Fibroblast of skin of right biceps (primary cell): ENCODE measurements around the gene CTH.
"Not testable (repeated sequence)": the region's sequence is repeated elsewhere in the genome, so short reads cannot be mapped to it uniquely, and the experiment has no call there.

Source experiments
- DNase-seq: peaks from one replicate; pipeline ENCODE4 v3.0.0-alpha.2; 2013

The CTH gene

DNA sequence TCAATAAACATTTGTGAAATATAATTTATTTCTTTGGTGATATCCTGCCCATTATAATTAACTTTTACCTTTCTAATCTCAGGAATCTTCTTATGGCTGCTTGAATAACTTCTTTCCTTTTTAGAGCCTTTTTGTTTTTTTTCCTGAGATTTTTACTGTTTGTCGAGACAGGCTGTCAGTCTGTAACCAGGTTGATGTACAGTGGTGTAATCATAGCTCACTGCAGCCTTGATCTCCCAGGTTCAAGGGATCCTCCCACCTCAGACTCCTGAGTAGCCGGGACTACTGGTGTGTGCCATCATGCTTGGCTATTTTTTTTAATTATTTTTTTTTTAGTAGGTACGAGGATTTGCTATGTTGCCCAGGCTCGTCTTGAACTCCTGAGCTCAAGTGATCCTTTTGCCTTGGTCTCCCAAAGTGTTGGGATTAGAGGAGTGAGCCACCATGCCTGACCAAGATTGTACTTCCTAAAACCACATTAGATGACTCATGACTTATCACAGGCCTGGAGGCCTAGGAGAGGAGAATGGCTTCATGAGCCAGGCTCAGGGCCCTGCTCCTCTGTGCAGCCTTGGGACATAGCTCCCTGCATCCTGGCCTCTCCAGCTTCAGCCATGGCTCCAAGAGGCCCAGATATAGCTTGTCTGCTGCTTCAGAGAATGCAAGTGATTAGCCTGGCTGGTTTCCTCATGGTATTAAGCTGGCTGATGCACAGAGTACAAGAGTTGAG is 48.6 kb downstream of the CTH start:
- peak; percentile 61 for DNase-seq

DNA sequence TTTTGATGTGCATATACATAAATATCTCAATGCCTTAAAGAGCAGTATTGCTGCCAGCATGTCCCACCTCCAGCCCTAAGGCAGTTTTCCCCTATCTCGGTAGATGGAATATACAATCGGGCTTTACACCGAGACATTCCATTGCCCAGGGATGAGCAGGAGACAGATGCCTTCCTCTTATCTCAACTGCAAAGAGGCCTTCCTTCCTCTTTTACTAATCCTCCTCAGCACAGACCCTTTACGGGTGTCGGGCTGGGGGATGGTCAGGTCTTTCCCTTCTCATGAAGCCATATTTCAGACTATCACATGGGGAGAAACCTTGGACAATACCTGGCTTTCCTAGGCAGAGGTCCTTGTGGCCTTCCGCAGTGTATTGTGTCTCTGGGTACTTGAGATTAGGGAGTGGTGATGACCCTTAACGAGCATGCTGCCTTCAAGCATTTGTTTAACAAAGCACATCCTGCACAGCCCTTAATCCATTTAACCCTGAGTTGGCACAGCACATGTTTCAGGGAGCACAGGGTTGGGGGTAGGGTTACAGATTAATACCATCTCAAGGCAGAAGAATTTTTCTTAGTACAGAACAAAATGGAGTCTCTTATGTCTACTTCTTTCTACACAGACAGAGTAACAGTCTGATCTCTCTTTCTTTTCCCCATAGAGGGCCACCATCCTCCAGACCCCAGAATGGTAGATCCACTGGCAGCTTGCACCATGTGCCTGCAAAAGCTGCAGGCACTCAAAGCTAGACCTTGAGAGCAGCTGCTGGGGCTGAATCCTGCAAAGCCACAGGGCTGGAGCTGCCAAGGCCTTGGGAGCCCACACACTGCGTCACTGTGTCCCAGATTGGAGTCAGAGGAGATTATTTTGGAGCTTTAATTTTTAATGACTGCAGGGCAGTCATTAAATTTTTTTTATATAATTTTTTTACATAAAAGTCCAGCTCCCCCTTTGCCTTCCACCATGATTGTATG is 50.0 kb downstream of the CTH start:
- DNase-seq, result not testable (repeated sequence)

DNA sequence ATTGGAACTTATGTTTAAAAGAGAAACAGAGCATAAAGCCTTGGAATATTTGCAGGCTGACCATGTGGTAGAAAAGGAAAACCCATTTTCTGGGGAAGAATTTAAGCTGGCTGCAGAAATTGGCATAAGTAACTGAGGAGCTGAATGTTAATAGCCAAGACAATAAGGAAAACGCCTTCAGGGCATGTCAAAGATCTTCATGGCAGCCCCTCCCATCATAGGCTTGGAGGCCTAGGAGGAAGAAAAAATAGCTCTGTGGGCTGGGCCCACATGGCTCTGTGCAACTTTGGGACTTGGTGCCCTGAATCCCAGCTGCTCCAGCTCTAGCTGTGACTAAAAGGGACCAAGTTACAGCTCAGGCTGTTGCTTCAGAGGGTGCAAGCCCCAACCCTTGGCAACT is 51.5 kb downstream of the CTH start:
- no peak for DNase-seq

DNA sequence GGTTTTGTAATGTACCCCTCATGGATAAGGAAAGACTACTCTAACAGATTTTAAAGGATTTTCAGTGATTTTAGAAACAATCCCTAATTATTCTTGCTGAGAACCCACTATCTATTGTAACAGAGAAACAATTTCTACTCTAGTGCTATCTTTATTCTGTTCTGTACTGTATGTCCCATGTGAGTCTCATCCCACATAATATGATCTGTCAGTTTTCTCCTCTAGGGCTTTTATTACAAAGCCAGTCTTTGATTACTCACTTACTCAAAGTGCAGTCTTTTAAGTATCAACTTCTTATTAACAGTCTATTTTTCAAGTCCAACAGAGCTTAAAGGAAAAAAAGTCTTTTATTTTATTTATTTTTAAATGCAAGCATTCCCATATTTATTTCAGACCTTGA is 54.8 kb downstream of the CTH start:
- DNase-seq, result no peak

DNA sequence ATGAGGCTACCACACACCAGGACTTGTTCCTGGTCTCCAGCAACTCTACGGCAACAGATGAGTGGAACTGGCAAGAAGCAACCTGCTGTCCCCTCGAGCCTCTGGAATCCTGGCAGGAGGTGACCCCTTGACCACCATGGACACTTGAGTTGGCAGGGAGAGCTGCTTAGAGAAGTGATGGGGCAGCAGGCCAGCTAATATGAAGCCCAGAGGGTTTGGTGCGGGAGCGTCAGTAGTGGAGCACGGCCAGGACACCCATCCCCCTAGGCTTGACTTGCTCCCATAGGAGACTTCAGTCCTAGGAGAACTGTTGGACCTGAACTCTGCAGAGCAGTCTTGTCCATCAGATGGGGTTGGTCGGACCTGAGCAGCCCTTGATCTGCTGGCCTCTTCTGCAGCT is 56.5 kb downstream of the CTH start:
- no peak for DNase-seq

DNA sequence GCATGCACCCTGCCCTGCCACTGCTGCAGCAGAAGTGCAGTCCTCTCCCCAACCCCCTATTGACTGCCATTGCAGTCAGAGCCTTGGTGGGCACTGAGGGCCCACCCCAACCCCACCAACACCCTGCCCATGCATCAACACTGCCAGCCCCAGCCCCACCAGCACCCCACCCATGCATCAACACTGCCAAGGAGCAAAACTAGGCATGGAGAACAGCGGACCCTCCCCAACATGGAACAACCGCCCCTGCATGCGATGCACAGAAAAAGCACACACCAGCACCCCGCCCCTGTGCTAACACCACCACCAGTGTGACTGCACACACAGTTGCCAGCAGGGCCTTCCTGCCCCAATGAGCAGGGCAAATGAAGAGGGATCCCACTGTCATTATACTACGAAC is 57.1 kb downstream of the CTH start:
- DNase-seq, result no peak

DNA sequence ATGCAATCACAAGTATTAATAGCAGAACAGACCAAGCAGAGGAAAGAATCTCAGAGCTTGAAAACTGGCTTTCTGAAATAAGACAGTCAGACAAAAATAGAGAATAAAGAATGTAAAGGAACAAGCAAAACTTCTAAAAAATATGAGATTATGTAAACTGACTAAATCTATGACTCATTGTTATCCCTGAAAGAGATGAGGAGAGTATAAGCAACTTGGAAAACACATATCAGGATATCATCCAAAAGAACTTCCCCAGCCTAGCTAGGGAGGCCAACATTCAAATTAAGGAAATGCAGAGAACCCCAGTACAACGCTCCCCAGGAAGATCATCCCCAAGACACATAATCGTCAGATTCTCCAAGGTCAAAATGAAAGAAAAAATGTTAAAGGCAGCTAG is 58.1 kb downstream of the CTH start:
- not testable (repeated sequence) for DNase-seq

DNA sequence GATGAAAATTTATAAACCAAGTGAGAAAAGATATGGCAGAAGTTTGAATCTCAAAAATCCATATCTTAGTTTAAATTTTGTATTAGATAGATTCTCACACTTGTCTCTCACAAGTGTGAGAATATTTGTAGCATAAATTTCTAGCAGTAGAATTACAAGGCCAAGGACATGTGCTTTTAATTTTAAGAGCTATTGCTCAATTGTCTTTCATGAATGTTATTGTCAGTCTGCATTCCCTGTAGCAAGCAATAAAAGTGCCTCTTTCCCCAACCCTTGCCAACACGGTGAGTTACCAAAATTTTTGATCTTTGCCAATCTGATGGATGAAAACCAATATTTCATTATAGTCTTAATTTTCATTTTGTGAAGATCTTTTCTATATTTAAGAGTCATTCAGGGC is 64.0 kb downstream of the CTH start:
- peak; percentile 22 for DNase-seq

DNA sequence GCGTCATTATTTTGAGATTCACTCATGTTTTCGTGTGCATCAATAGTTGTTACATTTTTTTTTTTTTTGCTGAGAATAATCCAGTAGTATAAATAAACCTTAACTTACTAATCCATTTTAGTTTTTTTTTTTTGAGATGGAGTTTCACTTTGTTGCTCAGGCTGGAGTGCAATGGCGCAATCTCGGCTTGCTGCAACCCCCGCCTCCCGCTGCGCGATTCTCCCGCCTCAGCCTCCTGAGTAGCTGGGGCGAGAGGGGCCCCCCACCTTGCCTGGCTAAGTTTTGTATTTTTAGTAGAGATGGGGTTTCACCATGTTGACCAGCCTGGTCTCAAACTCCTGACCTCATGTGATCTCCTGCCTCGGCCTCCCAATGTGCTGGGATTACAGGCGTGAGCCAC is 66.0 kb downstream of the CTH start:
- no peak for DNase-seq

DNA sequence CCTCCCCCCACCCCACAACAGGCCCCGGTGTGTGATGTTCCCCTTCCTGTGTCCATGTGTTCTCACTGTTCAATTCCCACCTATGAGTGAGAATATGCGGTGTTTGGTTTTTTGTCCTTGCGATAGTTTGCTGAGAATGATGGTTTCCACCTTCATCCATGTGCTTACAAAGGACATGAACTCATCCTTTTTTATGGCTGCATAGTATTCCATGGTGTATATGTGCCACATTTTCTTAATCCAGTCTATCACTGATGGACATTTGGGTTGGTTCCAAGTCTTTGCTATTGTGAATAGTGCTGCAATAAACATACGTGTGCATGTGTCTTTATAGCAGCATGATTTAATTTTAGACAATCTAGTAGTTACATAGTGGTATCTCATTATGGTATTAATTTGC is 66.8 kb downstream of the CTH start:
- DNase-seq, result not testable (repeated sequence)

DNA sequence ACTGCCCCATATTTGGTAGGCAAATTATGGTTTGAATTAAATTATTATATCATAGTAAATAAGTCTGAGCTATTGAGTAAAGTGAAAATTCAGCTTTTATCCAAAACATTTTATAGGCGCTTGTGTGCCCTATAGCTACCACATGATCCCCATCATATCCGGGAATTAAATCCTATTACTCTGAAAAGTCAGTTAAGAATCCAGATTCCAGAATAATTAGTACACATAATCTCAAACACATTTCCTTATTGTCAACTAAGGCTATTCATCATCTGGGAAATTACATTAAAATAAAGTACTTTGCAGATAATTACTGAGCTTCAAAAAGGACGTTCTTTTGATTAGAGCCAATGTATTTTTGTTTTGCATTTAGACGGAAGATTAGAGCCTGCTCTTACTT is 72.3 kb downstream of the CTH start:
- DNase-seq, result no peak

DNA sequence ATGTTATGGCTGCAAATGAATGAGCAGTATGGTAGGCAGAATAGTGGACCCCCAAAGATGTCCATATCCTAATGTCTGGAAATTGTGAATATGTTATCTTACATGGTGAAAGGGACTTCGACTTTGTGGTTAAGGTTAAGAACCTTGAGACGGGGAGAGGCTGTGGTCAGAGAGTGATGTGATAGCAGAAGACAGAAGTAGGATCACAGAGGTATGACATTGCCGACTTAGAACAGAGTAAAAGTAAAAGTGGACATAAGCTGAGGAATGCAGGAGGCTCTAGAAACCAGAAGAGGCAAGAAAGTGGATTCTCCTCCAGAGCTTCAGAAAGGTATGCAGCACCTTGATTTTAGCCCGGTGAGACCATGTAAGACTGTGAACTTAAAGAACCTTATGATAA is 74.6 kb downstream of the CTH start:
- DNase-seq, result no peak

DNA sequence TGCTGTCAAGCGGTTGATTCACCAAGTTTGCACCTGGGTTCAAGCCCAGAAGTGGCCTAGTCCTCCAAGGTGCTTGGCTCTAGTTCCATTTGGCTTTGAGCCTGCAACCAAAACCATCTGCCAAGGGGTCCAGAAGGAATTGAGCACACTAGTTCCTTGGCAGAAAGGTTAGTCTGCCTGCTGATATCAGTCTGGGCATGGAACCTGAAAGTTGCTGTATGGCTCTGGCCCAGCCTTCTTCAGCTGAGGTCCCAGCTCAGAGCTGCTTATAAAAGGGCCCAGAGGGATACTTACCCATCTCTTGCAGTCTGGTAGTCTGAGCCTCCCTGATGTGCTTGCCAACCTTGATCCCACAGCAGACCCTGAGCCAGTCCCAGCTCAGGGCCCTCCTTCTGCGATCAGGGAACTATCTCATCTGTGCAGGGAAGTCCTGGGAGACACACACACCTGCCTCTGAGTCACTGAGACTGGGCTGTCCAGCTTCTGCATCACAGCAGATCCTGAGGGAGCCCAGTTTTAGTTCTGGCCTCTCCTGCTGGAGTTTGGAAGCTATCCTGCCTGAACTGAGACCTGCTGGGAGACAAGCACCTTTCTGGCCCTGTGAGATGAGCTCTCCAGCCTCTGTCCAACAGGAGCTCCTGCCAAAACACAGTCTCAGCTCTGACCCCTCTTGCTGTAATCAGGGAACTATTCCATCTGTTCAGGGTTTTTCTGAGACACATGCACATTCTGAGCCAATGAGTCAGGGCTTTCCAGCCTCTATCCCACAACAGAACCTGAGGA is 75.8 kb downstream of the CTH start:
- DNase-seq, result peak; percentile 86

DNA sequence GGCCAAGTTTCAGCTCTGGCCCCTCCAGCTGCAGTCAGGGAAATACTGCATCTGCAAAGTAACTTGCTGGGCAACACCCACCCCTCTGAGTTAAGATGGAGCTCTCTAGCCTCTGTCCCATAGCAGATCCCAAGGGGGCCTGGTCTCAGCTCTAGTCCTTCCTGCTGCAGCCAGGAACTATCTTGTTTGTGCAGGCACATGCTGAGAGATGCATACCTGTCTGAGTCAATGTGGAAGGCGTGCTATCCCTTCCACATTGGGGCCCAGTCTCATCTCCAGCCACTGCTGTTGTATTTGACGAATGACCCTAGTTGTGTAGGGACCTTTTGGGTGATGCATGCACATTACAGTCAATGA is 76.4 kb downstream of the CTH start:
- DNase-seq, result no peak

DNA sequence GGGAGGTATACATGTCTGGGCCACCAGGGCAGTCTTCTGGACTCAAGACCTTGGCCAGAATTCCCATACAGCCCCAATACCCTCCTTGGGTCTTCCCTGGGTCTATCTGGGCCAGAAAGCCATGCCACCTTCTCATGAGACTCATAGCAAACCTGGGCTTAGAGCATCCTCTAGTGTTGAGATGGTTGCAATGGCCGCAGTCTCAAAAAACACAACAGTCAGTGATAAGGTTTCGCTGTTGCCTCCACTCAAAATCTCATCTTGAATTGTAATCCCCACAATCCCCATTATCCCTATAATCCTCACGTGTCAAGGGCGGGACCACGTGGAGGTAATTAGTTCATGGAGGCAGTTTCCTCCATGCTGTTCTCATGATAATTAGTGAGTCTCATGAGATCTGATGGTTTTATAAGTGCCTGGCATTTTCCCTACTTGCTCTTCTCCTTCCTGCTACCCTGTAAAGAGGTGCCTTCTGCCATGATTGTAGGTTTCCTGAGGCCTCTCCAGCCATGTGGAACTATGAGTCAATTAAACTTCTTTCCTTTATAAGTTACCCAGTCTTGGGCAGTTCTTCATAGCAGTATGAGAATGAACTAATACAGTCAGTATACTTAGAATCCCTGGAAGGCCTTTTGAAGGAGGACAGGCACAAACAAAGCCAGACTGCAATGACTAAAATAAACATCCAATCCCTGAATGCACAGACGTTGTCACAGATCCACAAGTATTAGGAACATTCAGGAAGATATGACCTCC is 77.0 kb downstream of the CTH start:
- peak; percentile 37 for DNase-seq
